Hematopoietic multipotent progenitor cell treated with erythropoietin and hydrocortisone succinate and interleukin-3 and kit ligand, for 6 days (in vitro differentiated cells): ENCODE results near the gene RECQL5.
"Not testable (repeated sequence)": the region's sequence is repeated elsewhere in the genome, so short reads cannot be mapped to it uniquely, and the experiment has no call there.

Experiments used
- DNase-seq: peaks from one replicate; pipeline ENCODE4 v3.0.0-alpha.2; 2015

Gene RECQL5

DNA sequence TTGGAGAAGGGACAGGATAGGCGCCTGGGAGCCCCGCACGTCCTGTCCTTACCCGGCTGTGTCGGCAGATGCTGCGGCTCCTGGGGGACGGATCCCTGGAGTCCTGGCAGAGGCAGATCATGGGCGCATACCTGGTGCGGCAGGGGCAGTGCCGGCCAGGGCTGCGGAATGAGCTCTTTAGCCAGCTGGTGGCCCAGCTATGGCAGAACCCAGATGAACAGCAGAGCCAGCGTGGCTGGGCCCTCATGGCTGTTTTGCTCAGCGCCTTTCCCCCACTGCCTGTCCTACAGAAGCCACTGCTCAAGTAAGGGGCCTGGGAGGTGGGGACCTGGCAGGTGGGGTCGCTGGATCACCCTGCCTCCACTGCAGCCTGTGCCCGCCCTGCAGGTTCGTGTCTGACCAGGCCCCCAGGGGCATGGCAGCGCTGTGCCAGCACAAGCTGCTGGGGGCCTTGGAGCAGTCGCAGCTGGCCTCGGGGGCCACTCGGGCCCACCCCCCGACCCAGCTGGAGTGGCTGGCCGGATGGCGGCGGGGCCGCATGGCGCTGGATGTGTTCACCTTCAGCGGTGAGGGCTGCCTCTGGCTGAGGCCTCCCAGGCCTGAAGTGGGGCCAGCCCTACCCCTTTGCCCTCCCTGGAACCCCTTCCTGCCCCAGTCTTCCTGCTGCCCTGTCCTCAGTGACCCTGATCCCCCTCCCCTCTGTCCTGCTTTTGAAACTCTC, 53.9 kb downstream of the RECQL5 start:
- no peak for DNase-seq

DNA sequence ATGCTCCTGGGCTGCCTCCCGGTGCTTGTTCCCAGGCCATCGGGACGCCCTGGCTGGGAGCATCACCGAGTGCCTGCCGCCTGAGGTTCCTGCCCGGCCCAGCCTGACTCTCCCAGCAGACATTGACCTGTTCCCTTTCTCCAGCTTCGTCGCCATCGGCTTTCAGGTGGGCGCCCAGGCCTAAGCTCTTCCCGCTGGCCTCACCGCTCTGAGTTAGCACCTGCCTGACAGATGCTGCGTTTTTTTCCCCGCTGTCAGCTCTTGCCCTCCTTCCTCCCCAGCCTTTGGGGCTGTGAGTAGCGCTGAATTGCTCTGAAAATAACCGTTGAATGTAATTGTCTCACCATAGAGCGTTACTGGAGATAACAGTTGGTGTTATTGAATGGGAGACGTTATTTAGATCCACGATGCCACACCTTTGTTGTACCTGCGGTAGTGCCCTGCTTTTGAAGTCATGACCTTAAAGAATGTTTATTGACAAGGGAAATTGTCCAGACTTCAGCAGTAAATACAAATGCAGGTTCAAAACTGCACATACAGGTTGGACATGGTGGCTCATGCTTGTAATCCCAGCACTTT, 55.0 kb downstream of the RECQL5 start:
- DNase-seq: no peak

DNA sequence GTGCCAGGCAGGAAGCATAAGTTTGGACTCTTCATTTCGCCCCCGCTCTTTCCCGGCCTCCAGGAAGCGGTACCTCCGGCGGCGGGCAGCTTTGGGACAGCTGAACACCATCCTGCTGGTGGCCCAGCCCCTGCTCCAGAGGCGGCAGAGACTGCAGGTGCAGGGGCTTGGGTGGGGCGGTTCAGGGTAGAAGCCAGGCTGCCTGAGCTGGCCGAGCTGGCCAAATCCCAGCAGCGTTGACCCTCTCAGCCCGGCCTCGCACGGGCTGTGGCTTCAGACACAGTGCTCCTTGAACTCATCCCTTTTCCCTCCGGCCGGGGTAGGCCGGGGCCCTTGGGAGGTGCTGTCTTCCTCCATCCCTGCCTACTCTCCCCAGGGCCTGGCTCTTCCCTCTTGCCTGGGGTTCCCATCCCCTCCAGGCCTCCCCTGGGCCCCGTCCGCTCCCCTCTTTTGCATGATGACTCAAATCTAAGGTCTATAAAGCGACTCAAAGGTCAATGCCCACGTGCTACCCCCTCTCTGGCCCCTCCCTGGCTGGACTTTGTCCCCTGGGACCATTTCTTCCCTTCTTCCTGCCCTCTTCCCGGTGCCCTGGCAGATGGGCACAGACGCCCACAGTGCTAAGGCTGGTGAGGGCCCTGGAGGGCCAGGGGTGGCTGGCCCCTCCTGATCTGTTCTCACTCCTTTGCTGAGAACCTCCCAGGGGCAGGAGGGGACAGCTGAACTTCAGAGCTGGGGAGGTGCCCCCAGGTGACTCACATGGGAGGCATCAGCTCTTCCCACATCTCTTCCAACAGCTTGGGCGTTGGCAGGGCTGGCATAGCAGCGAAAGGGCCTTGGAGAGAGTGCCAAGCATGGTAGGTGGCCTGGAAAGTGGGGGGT, 56.6 kb downstream of the RECQL5 start:
- no peak for DNase-seq

GRCh38 chr17:75607086-75607485, 59.9 kb downstream of the RECQL5 start:
- no peak for DNase-seq

DNA sequence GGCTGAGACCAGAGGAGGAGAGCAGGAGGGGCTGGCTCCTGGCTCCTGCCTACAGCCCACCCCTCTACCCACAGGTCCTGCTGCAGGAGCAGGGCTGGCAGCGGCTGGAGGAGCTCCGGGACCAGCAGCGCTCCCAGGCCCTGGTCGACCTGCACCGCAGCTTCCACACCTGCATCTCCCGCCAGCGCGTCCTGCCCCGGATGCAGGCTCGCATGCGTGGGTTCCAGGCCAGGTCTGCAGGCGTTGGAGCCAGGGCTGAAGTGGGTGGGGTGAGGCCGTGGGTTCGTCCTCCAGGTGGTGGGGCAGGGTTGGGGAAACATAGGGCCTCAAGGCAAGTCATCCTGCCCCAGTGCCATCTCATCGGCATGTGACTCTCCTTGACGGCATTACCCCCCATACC, 61.2 kb downstream of the RECQL5 start:
- DNase-seq: no peak

DNA sequence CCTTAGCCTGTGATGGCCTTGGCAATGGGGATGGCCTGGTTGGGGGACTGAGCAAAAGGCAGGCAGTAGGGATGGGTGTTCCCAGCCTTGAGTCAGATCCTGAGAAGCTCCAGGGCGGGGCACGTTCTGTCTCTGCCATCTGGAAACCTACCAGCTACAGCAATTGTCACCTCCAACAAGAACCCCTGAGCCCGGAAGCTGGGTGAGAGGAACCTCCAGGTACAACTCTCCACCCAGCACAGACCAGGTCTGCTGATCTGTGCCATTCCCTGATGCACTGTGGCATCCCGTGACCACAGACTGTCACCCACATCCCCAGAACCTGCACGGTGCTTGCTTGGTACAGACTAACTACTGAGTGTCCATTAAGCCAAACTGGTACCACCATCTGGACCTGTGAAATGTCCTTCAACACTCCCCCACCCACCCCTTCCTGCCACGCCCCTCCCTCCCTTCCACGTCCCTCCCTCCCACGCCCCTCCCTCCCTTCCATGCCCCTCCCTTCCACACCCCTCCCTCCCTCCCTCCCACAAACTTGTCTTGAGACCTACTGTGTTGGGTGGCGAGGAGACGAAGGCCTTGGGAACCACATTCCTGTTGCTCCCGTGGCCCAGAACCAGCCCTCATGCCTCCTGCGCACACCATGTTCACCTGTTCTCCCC, 62.8 kb downstream of the RECQL5 start:
- no peak for DNase-seq

- DNase-seq: no peak
These were observed 63.8 kb downstream of the RECQL5 start for GRCh38 chr17:75603123-75603522.

GRCh38 chr17:75602644-75603043, 64.3 kb downstream of the RECQL5 start:
- DNase-seq: no peak

DNA sequence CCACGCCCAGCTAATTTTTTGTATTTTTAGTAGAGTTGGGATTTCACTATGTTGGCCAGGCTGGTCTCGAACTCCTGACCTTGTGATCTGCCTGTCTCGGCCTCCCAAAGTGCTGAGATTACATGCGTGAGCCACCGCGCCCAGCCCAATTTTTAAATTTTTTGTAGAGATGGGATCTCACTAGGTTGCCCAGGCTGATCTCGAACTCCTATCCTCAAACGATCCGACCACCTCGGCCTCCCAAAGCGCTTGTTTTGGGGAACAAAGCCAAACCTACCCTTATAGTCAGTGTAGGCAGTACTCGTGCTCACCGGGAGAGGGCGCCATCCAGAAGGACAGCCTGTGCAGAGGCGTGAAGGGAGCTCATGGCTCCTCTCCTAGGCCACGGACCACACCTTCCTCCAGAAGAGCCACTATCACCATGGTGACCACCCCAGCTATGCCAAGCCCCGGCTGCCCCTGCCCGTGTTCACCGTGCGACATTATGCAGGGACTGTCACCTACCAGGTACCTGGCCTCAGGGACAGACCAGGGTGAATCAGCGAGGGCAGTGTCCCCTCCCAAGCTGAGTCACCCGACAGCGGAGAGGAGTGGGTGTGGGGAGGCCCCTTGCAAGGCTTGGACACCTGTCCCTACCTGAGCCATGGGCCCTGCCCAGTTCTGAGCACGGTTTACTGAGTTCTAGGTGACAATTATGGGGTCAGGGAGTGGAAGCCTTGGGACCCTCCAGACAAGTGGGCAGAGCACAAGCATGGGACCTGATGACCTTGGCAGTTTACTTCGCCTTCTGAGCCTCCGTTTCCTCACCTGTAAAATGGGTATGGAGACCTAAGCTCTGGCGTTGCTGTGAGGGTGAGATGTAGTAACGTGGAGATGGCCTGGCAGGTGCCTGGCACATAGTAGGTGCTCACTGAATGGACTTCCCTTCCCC, 65.6 kb downstream of the RECQL5 start:
- DNase-seq: peak; percentile 83

GRCh38 chr17:75596320-75597087, 70.5 kb downstream of the RECQL5 start:
- DNase-seq: no peak

DNA sequence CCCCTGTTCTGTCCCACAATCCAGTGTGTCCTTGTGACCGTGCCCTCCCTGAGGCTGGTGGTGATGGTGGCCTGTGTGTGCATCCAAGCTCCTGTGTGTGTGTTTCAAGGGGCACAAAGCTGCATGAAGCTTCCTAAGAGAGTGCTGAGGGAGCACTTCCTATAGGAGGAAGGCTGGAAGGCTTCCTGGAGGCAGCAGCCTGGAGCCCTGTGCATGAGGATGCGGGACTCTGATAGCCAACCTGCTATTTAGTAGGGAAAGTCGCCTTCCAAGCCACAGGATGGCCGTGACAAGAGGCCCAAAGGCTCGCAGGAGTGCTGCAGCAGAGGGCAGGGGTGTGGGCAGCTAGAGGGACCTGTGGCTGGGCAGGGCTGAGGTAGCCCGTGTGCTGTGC, 71.0 kb downstream of the RECQL5 start:
- no peak for DNase-seq

GRCh38 chr17:75595284-75595919, 71.6 kb downstream of the RECQL5 start:
- DNase-seq: no peak

DNA sequence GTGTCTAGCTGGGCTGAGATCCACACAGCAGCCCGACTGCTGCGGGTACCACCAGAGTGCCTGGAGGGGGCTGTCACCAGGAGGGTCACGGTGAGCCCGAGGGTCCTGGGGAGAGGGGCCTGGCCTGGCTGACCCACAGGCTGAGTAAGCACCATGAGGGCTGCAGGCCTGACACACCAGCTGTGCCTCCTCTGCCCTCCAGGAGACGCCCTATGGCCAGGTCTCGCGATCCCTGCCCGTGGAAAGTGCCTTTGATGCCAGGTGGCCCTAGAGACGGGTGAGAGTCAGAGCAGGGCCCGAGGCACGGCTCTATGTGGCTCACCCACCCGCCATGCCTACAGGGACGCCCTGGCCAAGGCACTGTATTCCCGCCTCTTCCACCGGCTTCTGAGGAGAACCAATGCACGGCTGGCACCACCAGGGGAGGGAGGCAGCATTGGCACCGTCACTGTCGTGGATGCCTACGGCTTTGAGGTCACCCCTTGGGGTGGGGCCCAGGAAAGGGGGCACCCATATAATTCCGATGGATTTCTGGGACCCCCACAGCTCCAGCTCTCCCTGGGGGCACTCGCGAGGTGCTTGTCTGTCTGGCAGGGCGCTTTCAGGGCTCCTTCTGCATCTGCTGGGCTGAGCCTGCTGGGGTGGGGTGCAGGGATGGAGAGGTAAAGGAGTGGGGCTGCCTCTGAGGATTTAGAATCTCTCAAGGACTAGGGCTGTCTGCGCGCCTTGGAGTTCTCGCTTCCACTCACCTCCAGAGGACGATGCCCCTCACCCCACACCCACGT, 72.3 kb downstream of the RECQL5 start:
- no peak for DNase-seq

- DNase-seq: not testable (repeated sequence)
These were observed 73.5 kb downstream of the RECQL5 start for GRCh38 chr17:75593430-75593829.

DNA sequence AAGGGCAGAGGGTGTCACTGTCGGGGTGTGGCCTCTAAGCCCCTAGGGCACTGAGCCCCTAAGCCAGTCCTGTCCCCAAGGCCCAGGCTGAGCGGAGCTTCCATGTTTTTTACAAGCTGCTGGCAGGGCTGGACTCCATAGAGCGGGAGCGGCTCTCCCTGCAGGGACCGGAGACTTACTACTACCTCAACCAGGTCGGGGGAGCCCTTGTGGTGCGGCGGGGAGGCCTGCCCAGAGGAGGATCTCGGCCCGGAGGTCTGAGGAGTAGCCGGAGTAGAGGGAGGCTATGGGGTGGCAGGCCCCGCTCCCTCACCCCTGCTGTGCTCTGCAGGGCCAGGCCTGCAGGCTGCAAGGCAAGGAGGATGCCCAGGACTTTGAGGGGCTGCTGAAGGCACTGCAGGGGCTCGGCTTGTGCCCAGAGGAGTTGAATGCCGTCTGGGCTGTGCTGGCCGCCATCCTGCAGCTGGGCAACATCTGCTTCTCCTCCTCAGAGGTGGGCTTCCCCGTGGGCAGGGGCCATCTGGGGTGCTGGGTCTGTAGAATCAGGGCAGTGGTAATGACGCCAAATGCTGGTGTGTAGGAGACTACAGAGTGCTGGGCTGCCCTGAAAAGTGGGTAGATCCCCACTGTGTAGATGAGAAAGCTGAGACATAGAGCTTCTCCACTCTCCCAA, 74.5 kb downstream of the RECQL5 start:
- DNase-seq: no peak

DNA sequence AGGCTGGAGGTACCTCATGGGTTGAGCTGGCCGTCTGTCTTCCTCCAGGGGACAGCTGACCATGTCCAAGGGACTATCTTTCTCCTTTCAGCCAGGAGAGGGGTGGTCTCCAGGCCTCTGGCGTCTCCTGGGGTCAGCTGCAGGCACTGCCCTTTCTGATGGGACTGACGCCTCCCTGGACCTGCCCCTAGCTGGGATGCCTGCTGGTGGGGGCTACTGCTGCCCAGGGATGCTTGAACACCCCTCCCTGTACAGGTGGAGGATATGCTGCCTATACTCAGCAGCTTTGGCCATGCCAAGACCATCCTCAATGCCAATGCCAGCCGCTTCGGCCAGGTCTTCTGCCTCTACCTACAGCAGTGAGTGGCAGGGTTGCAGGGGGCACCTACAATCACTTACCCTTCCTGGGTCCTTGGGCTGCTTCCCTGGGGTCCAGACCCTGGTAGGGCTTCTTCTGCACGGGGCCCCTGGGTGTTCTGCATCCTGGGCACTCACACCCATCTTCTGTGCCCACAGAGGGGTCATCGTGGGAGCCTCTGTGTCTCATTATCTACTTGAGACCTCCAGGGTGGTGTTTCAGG, 75.1 kb downstream of the RECQL5 start:
- no peak for DNase-seq

DNA sequence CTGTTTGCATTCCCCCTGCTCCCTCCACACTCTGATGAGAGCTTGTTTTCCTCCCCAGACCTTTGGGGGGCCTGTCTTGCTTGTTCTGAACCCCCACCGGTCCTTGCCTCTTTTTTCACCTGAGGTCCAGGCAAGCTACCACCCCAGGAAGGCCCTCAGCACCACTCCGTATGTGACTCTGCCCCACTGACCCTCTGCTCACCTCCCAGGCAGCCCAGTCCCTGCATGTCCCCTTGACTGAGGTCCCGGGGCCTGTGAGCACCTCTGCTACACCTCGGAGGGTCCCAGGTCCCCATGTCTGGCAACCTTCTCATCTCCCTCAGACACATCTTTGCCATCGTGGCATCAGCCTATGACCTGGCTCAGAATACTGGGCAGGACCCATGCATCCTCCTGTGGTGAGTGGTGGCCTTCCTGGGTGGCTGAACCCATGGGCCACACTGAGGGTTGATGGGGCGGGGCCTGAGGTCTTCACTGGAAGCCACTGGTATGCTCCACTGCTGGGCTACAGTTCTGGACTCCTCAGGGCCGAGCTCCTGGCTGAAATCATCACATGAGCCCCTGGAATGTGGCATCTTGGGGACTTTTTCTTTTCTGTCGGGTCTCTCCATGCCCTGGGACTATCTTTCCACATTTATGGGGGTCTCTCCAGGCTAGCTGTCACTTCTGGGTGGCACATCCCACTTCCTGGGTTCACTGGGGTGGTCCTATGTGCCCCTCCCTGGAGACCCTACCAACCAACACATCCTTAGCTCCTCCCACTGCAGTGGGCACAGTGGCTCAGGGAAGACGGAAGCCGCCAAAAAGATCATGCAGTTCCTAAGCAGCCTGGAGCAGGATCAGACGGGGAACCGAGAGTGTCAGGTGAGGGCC, 75.9 kb downstream of the RECQL5 start:
- DNase-seq: no peak

GRCh38 chr17:75590314-75590761, 76.6 kb downstream of the RECQL5 start:
- DNase-seq: no peak
